OCI-LY3 (cell line): ENCODE data around the gene KCNAB1.

ENCODE experiments used
- EZH2phosphoT487 ChIP-seq: fragments of 200-600 bp; shearing (Covaris generic); IDR thresholded peaks from 2 replicates; pipeline ENCODE4 v1.6.1; 2018; ENCODE audit warnings: antibody characterized with exemption, mixed run types, low read depth
- TF ChIP-seq, protein P1 (sequence below): fragments of 200-600, 300-600 bp; sonication (generic); IDR thresholded peaks from 2 replicates; pipeline ENCODE4 v1.5.1; 2014; ENCODE audit warnings: antibody characterized with exemption, low read length, low read depth

GRCh38 chr3:156352728-156353127, 232.3 kb downstream of the KCNAB1 start:
- TF ChIP-seq, protein P1, sequence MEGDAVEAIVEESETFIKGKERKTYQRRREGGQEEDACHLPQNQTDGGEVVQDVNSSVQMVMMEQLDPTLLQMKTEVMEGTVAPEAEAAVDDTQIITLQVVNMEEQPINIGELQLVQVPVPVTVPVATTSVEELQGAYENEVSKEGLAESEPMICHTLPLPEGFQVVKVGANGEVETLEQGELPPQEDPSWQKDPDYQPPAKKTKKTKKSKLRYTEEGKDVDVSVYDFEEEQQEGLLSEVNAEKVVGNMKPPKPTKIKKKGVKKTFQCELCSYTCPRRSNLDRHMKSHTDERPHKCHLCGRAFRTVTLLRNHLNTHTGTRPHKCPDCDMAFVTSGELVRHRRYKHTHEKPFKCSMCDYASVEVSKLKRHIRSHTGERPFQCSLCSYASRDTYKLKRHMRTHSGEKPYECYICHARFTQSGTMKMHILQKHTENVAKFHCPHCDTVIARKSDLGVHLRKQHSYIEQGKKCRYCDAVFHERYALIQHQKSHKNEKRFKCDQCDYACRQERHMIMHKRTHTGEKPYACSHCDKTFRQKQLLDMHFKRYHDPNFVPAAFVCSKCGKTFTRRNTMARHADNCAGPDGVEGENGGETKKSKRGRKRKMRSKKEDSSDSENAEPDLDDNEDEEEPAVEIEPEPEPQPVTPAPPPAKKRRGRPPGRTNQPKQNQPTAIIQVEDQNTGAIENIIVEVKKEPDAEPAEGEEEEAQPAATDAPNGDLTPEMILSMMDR = no peak
- no peak for TF ChIP-seq EZH2phosphoT487
